Head of caudate nucleus (tissue), 42 donors: ENCODE data around the gene FCRL2.

Experiments
- DNase-seq, 42 donors: peaks; one replicate each; pipeline versions ENCODE4 v3.0.0 to v3.0.0-alpha.2; 2020 to 2021; ENCODE audit warnings: mixed read lengths in 7 of 42
- intact Hi-C: fragments of 100-400 bp; cut with DNase I; formaldehyde crosslinking; loops from one replicate; pipeline ENCODE4 v1.15.0; 2022

Gene FCRL2

GRCh38 chr1:157697781-157698569 lies 79.0 kb downstream of the FCRL2 start:
- no peak for DNase-seq
- intact Hi-C loops, result no loop called here

DNA sequence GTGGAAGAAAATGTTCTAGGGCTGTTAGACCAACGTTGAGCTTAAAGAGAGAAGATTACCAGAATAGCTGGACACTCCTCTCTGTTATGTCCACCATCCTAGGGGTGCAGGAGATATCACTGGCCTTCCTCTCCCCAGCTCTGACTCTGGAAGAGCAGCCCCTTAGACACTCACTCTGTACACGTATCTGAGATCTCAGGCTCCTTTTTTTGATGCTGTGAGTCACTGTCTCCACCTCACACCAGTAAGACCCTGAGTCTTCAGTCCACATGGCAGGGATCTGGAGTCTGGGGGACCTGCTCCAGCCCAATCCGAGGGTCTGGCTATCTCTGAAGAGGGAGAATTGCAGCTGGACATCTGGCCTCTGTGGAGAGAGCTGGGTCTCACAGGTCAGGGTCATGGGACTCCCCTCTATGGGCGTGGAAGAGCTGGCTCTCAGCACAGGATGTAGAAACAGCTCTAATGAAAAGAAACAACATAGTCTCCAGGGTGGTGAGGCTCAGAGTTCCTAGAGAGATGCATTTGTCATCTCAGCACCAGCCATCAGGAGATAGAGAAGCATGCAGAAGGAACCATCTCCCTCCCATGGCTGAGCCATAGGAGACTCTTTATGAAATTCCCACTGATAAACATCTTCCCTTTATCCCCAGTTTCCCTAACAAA lies 79.8 kb downstream of the FCRL2 start:
- no peak for DNase-seq
- intact Hi-C loops, result no loop called here
